Measurements from ENCODE around the gene MRPL30.
A peak's percentile ranks its signal among the peaks of the same experiment; 100 is the strongest.
"Not testable (repeated sequence)": the region's sequence is repeated elsewhere in the genome, so short reads cannot be mapped to it uniquely, and the experiment has no call there.

The MRPL30 gene
- total RNA-seq = 16.3 to 22.9 (median 18.6) reads per million in 4 donors

DNA sequence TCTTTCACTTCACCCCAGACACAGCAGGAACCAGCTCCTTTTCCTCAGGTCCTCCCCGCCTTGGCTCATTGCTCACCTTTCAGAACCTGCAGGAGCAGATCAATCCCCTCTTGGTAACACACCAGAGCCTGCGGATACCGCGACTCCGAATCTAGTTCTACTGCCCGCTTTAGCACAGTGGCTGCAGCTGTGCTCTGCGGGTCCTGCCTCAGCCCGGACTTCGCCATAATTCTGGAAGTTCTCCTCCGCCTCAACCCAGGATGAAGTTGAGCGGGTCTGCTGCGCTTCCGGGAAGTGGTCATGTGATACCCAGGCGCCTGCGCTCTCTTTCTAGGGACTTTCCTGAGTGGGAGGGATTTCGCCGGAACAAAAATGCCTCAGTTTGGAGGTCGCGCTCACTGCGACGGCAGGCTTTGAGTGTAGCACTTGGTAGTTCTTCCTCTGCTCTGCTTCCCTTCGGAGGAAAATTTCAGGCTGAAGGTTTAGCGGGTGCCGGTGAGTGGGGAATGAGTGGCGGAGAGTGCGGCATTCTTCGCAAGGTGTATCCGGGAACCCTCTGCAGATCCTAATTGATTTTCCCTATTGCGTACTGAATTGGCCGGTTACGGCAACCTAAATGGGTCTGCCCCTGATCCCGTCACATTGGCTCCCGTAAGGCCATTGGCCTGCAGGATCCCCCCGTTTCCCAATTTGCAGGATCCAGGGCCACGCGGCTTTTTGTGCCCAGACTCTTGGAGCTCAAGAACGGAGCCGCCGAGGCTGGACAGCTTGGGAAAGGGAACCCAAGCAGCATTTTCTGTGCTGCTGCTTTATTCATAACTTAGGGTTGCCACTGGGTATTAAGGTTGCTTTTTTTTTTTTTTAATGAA is at the start of gene MRPL30, which contains the start of gene MITD1:
Gene MRPL30, plus strand, starts transcription at position 430 of the 869 bp plus-strand sequence. CDS start 5,020 bp downstream, outside the sequence.
Gene MITD1, minus strand, starts transcription at position 304 of the 869 bp plus-strand sequence. Its CDS starts 77 bp downstream, at position 227.
- DNase-seq = peak; percentile 81 to 93 (median 88)

DNA sequence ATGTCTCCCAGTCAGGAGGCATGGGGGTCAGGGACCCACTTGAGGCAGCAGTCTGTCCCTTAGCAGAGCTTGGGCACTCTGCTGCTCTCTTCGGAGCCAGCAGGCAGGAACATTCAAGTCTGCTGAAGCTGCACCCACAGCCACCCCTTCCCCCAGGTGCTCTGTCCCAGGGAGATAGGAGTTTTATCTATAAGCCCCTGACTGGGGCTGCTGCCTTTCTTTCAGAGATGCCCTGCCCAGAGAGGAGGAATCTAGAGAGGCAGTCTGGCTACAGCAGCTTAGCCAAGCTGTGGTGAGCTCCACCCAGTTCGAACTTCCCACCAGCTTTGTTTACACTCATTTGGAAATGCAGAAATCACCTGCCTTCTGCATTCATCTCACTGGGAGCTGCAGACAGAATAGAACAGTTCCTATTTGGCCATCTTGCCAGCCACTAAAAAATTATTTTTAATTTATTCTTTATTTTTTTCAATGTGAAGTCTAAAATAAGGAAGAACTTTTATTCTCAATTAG is 45.9 kb upstream of the MRPL30 start:
- not testable (repeated sequence) for DNase-seq

GRCh38 chr2:99139003-99139402 is 42.0 kb upstream of the MRPL30 start:
- no peak for DNase-seq

GRCh38 chr2:99140056-99140859 is 40.7 kb upstream of the MRPL30 start:
- no peak for DNase-seq

DNA sequence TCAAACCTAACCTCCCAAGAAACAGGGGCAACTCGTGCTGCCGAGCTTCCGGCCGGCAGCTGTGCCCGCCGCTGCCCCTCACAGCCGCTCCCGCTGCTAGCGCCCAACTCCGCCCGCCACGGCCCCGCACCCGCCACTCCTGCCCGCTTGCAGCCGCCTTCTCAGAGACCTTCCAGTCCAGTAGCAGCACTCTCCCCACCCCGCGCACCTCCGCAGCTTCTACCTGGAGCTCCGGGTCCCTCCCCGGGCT is 40.2 kb upstream of the MRPL30 start:
- DNase-seq = no peak

DNA sequence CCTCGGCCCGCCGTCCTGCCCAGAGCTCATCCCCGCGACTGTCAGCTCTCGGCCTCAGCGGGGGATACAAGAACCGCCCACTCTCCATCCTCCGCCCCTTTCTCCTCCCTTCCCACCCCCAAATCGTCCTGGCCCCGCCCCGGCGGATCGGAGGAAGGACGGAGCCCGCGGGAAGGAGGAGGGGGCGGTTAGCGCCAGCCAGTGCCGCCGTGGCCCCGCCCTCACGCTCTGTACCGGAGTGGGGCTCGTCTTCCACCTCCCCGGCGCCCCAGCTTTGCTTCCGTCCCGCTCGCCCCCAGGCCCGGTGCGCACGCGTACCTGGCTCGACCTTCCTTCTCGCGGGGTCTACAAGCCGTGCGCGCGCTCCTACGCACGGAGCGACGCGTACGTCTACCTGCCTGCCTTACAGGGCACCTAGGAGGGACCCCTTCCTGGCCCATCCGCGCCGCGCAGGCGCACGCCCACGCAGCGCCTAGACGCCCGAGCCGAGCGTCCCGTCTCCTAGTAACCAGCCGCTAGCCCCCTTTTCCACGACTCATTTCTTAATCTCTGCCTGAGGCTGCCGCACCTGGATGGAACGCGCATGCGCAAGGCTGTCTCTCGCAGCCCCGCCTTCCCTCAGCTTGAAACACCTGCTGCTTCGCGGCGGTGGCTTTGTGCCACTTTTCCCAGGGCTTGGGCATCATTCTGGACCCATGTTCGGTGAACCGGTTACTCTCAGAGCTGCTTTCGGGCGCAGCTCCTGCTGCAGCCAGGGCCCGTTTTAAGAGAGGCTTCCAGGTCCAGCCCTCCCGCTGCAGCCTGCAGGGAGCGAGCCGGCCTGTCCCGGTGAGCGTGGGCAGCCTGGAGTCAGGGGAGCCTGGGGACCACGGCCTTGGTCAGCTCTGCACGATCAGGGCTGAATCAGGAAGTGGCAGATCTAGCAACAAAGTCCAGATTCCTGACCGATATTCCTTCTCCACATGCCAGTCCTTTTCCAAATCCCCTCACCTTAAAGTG is 39.6 kb upstream of the MRPL30 start, which contains the start of gene C2orf15:
Gene C2orf15, plus strand, starts transcription at position 598 of the 999 bp plus-strand sequence. CDS start 8,852 bp downstream, outside the sequence.
- peak; percentile 94 to 97 (median 96) for DNase-seq

DNA sequence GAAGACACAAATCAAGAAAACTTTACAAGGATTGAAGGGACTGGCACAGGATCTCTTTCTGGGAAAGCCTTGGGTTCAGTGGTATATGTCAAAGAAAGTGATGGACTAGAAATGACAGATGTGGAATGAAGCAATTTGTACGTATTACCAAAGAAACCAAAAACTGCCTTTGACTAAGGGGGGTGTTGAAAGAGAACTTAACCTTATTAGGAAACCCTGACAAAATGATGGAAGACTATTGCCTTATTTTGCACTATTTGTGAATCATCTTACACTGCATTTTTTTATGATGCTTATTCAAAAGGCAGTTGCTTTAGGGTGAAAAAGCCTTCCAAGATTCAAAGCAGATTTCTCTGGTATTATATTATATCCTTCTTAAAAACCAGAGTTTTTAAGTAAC is 30.3 kb upstream of the MRPL30 start:
- DNase-seq = no peak

DNA sequence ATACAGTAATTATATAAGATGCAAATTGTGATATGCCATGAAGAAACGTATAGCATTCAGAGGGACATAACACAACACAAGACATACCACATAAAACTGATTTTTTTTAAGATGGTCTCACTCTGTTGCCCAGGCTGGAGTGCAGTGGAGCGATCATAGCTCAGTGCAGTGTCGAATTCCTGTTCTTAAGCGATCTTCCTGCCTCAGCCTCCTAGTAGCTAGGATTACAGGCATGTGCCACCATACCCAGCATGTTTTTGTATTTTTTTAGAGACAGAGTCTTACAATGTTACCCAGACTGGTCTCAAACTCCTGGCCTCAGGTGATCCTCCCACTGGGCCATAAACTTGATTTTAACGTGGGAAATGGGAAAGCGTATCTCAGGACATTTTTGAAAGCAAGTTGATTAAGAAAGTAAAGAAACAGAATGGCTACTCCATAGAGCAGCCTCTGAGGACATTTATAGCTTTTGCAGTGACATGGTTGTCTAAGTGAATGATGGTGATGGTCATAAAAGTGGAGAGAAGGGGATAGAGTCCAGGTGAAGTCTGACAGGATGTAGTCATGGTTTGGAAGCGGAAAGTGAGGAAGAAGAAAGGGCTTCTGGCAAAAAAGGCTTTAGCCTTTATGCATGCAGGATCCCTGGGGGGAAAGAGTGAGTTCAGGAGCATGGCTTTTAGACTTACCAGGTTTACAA is 28.6 kb upstream of the MRPL30 start:
- DNase-seq = no peak

DNA sequence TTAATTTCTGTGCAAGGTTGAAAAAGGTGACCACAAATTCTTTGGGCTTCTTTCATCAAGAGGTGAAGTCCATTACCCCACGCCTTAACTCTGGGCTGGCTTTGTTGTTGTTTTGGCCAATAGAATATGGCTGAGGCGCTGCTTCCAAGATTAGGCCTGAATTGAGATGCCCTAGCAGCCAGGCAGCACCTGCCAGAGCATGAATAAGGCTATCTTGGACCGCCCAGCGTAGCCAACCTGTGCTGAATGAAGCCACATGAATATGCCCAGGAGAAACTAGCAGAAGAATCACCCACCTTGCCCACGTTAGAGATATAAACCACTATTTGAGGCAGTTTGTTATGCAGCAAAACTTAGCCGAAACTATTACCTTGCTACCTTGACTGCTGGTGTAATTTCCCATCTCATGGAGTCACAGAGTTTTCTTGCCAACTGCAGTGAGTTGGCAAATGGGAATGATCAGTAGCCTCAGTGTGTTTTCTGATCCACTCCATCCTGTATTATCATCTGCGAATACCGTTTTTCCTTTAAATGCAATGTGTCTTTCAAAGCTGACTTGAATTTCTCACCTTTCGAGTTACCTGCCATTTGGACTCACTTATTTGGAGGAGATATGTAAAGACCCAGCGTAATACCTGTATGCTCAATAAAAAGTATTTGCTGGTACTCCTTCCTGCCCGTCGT is 26.9 kb upstream of the MRPL30 start:
- DNase-seq = no peak

- peak; percentile 80 to 95 (median 90) for DNase-seq
Measured at GRCh38 chr2:99154643-99155536, 26.1 kb upstream of the MRPL30 start, which contains the start of the genes LIPT1 and TSGA10. Gene LIPT1, plus strand, starts transcription at chr2:99154967. Its CDS starts 6,991 bp downstream, at chr2:99161958. Gene TSGA10, minus strand, starts transcription at chr2:99154942. Its CDS starts 45,503 bp downstream, at chr2:99109439.

DNA sequence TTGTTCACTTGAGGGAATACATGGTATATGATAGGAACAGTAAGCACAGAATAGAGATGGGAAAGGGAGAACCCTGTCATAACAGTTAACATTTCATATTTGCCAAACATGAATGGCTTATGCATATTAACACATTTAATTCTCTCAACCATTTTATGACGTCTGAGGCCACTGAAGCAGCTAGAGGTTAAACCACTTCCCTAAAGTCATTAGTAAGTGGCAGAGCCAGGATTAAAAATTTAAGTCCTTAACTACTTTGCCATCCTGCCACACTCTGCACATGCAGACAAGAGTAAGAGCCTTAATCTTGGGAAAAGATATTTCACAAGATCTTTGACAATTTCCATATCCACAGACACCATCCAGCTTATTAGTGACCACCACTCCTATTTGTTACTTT is 24.1 kb upstream of the MRPL30 start:
- no peak for DNase-seq

GRCh38 chr2:99158599-99158998 is 22.4 kb upstream of the MRPL30 start:
- DNase-seq = no peak

GRCh38 chr2:99159594-99159993 is 21.4 kb upstream of the MRPL30 start:
- DNase-seq = no peak

GRCh38 chr2:99166218-99166617 is 14.8 kb upstream of the MRPL30 start:
- DNase-seq = no peak

GRCh38 chr2:99169534-99169933 is 11.4 kb upstream of the MRPL30 start:
- peak in 1 of 5 donors; percentile 23 for DNase-seq

DNA sequence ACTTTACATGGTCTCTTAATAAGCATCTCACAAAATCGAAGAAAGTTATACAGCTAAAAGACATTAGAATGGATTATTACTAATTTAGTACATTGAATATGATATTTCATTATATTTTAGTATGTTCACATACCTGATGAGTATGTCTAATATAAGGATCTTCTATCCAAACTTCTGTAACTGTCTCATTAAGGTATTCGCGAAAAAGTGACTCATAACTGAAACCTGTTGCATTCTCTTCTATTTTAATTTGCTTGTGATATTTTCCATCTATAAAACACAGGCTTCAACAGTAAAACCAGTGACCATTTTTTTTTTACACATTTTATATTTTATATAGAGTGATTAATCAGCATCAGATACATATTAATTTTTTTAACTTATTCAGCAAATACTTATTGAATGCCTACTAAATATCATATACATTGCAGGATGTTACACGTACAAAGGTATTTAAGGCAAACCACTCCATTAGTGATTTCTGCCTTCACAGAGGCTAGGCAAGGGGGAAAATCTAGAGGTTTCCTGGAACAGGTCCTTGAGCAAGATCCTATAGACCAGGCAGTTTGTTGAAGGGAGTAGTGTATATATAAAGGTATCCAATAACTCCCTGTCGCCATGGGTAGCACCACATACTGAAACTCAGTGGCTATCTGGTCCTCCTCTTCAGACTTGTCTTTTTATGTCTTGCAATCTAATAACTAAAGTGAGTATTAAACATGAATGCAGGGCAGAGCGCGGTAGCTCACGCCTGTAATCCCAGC is 9.4 kb upstream of the MRPL30 start:
- no peak for DNase-seq

GRCh38 chr2:99181624-99182000 is 628 bp downstream of the MRPL30 start:
- DNase-seq = no peak

- no peak for DNase-seq
Measured at GRCh38 chr2:99183025-99183424, 2.0 kb downstream of the MRPL30 start.

GRCh38 chr2:99184811-99185210 is 3.8 kb downstream of the MRPL30 start:
- no peak for DNase-seq

All from T-helper 1 cell (primary cell).